Measurements from ENCODE around the gene ZNF343.
A peak's percentile ranks its signal among the peaks of the same experiment; 100 is the strongest.
"Not testable (repeated sequence)": the region's sequence is repeated elsewhere in the genome, so short reads cannot be mapped to it uniquely, and the experiment has no call there.

Gene ZNF343

DNA sequence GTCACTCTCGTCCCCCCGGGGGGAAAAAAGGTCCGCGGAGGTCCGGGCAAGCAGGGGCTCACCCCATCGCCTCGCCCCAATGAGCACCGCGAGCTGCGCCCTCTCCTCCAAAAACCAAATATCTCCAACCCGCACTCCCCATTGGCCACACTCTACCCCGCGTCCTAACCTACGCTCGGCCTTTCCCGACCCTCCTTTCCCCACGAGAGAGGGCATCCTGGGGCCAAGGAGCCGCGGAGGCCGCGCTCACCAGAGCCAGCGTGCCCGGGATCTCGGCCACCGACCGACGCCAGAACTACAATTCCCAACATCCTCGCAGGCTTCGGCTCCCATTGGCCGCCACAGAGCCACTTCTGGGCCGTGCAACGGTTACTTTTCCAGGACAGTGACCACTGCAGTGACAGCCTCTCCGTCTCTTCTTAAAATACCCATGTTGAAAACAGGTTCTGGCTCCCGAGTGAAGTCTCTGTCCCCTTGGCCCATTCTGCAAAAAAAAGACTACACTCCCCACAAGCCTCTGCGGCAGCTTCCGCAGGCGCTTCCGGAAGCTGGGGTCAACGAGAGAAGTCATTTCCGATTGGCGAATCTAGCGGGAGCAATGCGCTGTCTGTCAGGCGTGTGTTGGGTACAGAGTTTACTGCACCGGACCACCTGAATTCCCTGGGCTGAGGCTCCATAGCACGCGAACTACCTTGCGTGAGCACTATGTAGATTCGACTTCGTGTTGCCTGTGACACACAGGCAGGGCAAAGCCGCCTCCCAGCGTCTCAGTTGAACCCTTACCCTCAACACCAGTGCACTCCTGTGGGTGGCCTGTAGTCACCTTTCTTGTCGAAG is at the start of gene ZNF343:
ZNF343 (minus strand) TSS at position 285 of the 837 bp plus-strand sequence. CDS start 15,020 bp downstream, outside the sequence.
- peak; percentile 86 for DNase-seq (ENCODE audit: low read depth)

DNA sequence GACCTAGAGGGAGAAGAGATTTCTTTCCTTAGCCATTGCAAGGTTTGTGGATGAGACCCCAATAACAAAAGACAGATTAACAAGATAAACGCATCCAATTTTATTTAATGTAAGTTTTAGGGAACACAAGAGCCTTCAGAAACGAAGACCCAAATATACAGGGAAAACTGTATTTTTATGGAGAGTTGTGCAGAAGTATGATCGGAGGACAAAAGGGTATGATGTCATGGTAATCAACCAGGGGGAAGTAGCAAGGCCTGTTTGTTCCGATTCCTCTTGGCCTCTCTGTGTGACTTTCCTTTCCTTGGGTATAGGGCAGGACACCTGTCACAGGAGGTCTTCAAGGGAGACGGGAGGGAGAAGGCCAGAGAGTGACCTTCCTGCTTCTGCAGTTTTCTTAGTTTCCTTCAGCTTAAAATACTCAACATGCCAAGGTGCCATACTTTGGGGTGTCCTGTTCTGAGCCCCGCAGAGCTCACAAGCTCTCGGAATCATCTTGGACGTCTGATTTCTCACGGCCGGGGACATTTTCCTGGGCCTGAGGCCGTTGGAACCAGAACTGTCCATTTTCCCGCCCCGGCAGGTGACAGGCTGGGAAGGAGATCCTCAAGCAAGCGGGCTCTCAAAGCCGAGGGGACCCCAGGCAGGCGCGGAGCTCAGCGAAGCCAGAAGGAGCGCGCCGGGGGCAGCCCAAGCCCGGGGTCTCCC is 49.3 kb upstream of the ZNF343 start:
- DNase-seq (ENCODE audit: low read depth) = no peak

DNA sequence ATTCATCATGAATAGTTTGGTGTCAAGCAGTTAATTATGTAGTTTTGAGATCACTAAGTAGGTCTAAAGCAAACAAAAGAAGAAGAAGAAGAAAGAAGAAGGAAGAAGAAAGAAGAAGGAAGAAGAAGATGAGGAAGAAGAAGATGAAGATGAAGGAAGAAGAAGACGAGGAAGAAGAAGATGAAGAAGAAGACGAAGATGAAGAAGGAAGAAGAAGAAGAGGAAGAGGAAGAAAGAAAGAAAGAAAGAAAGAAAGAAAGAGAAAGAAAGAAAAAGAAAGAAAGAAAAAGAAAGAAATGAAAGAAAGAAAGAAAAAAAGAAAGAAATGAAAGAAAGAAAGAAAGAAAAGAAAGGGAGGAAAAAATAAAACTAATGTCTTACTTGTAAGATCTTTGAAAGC is 36.9 kb upstream of the ZNF343 start:
- no peak for DNase-seq (ENCODE audit: low read depth)

DNA sequence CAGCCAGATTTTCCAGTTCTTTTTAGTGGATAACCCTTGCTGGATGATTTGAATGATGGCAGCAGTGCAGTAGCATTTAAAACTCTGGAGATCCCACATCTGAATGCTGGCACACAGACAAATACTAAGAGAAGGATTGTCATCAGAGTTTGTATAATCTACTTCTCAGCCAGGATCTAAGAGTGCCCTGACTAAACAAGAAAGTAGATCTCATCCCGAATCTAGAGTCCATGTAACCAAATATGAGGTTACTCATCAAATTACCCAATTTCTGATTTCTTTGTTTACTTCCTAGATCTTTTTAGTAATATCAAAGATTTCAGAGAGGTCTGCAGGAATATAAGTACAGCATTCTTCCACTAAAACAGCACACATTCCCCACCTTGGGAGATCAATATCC is 35.5 kb upstream of the ZNF343 start:
- DNase-seq (ENCODE audit: low read depth) = no peak

DNA sequence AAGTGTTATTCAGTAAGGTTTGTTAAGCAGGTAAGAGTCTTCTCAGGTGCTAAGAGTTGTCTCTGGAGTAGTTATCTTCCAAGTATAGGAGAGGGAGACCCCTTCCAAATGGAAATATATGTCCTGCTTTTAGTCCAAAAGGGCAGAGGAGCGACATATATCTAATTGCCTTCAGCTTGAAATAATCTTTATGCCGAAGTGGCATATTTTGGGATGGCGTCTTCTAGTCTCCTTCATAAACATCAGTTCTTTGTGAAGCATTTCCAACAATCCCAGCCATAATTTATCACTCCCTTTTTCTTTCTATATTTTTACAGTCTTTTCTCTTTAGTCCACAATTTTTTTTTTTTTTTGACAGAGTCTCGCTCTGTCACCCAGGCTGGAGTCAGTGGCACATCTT is 33.6 kb upstream of the ZNF343 start:
- no peak for DNase-seq (ENCODE audit: low read depth)

DNA sequence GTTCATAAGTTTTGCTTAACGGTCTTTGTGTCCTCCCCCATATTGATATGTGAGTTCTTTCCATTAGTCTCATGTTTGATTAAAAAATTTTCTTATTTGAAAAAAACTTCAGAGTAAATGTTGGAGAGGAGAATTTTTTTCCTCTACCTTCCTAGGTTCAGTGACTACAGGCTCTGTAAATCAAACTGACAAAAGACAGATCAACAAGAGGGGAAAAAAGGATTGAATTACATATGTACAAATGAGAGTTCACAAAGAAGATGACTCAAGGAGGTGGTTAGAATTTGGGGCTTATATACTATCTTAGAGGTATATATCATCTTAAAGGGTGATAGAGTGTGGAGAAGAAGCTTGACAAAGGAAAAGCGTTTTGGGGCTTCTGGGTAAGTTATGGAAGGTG is 33.2 kb upstream of the ZNF343 start:
- DNase-seq (ENCODE audit: low read depth) = no peak

DNA sequence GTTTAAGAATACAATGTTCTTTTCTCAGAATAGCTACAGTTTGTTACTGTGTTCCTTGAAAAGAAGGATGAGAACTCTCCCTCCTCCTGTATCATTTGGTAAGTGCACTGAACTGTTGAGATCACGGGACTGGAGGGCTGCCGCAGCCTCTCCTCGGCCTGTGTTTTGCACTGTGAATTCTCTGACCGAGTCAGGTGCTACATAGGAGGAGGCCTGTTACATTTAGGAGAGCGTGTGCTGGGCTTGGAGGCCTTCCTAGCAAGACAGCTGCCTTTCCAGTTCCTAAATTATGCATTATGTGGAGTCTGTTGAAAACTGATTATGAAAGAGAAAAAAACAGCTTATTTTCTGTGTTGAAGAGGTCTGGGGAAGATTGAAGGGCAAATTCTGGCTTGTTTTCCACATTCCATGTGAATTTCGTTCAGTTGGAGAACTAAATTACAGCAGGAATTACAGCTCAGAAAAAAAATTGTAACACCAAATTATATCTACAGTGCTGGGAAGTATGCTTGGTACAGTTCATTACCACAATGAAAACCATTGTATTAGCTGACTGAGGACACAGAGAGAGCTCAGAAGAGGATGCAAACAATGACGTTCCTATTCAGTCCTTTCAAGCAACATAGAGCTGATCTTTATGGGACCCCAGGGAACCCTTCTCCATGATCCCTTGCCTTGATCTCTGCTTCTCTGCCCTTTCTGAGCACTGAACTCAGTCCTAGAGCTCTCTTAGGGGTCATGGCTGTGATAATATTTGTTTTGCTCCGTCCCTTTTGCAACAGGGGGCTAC is 30.4 kb upstream of the ZNF343 start:
- DNase-seq (ENCODE audit: low read depth) = no peak

DNA sequence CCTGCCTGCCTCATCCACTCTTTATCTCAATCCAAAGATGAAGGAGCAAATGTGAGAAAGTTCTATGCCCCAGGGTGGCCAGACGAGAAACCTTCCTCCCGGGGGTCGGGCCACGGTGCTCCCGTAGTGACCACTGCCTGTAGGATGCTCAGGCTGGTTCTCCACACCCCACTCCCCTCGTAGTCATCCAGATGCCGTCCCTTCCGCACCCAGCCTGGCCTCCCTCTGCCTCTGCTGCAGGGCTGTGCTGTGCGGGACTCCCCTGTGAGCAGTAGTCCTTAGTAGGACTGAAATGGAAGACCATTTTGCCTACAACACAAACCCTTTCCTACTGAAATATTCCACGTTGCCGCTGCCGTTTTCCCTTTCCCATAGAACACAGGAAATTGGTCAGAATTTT is 29.6 kb upstream of the ZNF343 start:
- no peak for DNase-seq (ENCODE audit: low read depth)

DNA sequence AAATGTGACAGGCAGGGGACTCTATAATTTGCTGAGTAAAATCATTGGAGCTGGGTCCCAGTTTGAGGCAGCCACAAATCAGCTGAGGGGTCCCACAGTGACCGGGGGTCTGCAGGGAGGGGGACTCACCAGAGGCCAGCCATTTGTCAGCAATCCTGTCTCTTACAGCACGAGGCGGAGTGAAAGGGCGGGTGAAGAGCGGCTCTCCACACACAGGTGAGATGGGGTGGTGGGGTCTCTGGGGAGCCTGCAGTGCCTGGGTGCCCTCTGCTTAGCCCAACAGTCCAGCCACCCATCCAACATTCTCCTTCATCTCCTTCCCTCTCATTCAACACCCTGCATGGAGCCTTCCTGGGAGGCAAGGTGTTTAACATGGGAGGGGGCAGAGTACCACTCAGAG is 28.4 kb upstream of the ZNF343 start:
- no peak for DNase-seq (ENCODE audit: low read depth)

DNA sequence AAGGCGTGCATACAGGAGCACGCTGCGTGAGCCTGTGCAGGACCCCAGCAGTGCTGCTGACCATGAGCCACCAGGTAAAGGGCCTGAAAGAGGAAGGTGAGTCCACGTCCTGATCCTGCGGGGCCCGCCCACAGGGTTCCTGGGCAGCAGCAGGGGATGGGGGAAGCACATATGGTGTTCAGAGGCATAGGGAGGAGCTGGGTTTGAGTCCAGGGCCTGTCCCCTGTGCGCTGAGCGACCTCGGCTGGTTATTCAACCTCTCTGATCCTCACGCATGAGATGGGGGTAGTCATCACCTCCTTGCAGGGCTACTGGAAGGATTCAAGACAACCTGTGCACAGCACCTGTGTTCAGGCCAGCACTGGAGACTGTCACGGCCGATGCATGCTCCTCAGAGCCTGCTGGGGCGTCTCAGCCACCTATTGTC is 27.9 kb upstream of the ZNF343 start, which contains the start of gene TMC2:
TMC2 (plus strand) TSS at position 14 of the 427 bp plus-strand sequence; CDS start at position 63, 49 bp downstream.
- no peak for DNase-seq (ENCODE audit: low read depth)

DNA sequence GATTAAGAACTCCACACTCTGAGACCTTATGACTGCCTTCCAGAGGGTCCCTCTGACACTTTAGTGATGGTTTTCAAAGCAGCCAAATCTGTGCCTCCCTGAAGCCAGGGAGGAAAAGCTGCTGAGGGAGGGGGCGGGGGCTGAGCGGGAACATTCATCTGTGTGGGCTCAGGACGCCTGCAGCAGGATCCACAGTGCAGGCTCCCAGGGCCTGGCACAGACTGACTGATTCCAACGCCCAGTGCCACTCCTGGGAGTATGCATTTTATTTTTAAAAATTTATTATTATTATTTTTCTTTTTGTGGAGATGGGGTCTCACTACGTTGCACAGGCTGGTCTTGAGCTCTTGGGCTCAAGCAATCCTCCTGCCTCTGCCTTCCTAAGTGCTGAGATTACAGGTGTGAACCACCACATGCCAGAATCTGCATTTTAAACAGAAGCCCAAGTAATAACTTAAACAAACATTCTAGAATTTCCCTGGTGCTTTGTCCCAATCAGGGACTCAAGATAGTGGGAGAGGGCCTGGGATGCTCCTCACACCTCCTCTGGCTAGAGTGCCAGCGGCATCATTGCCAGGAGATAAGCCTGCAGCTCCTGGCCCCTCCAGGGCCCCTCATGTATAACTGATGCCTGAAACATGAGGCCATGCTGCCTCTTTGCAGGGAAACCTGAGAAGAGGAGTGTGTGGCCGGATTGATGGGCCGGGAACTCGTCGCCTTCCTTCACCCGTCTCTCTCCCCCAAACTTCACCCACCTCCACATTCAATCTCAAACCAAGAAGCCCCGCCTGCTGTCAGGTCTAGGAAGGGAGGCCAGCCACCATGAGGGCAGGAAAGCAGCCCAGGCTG is 27.2 kb upstream of the ZNF343 start:
- DNase-seq (ENCODE audit: low read depth) = no peak

DNA sequence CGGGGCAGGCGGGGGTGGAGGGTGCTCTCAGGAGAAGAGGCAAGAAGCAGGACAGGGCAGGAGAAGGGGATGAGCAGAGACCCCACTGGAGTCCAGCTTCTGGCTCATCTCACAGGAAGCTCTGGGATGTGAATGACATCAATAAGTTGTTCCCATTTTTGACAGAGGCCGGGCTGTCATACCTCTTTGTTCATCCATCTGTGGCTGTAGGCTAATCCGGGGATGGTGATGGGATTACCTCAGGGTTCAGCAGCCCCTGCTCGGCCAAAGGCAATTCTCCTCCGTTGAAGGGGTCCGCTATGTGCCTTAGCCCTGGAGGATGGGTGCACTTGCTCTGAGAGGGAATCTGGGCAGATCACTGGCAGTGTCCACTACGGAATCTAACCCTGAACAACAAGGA is 24.4 kb upstream of the ZNF343 start:
- no peak for DNase-seq (ENCODE audit: low read depth)

DNA sequence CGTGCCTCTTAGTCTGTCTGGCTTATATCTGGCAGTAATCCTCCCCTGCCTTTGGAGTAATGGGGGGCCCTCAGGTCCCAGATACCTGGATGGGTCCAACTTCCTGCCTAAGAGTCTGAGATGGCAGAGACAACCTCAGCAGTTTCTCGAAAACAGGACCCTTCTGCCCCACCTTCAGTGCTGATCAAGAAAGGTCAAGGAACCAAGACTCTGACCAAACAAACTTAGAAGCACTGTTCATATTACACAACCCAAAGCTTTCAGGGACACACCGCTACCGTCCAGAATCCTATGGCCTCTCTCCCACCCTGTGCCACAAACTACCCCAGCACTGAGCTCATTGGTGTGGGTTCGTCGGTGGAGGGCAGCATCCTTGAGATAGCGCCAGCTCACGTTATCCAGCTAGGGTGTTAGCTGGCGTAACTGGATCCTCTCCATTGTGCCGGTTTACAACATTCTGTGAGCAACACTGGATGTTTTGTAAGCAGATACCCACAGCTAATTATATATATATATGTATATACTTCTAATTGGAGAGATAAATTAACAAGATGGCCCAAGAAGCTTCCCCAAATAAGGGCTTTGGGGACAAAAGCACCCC is 20.1 kb upstream of the ZNF343 start:
- no peak for DNase-seq (ENCODE audit: low read depth)

DNA sequence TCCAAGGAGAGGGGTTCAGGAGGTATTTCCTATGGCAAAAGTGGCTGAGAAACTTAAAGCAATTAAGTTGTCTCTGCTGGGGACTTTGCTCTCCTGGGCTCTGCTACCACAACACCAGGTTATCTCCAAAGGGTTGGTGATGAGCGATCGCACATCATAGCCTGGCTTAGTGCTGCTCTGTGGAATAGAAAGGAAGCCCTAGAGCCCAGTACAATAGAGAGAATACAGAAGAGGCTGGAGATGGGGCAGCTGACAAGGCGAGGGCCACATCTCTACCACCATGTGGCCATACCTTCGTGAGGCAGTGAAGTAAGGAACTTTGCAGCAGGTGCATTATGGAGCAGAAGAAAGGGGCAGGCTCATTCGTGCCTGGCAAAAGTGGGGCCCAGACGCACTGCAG is 19.0 kb upstream of the ZNF343 start:
- DNase-seq (ENCODE audit: low read depth) = no peak

DNA sequence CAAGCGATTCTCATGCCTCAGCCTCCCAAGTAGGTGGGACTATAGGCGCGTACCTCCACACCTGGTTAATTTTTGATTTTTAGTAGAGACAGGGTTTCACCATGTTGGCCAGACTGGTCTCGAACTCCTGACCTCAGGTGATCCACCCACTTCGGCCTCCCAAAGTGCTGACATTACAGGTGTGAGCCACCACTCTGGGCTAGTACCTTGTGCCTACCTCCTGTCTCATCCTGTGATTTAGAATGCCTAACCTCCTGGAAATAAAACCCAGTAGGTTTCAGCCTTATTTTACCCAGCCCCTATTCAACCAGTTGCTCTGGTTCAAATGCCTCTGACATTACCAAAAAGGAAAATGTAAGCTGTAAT is 17.5 kb upstream of the ZNF343 start:
- DNase-seq (ENCODE audit: low read depth) = not testable (repeated sequence)

DNA sequence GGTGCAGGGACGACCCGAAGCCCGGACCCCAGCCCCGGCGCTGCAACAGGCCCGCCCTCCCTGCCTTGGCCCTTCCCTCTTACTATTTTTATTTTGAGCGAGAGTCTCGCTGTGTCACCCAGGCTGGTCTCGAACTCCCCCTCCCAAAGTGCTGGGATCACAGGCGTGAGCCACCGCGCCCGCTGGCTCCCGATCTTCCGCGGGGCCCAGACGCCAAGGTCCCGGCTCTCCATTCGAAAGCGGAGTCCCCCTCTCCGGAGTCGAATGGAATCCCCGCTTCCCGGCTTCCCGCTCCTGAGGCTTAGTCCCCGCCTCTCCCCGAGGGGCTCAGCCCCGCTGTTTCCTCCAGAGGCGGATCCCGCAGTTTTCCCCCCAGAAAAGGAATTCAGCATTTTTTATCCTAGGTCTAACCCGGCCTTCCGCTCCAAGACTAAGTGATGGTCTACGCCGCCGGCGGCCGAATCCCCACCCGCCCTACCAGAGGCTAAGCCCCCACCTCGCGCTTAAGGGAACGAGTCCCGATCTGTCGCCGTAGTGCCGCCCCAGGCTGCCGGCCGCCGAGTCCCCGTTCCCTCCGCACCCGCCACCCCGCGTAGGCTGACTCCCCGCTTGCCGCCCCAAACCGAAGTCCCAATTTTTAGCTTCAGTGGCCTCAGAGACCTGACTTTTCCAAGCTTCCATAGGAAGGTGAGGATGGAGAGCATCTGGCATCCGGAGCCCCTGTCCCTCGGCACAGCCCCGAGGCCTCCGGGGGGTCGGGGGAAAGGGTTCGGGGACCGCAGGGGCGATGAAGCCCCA is 16.2 kb upstream of the ZNF343 start:
- DNase-seq (ENCODE audit: low read depth) = peak; percentile 80

DNA sequence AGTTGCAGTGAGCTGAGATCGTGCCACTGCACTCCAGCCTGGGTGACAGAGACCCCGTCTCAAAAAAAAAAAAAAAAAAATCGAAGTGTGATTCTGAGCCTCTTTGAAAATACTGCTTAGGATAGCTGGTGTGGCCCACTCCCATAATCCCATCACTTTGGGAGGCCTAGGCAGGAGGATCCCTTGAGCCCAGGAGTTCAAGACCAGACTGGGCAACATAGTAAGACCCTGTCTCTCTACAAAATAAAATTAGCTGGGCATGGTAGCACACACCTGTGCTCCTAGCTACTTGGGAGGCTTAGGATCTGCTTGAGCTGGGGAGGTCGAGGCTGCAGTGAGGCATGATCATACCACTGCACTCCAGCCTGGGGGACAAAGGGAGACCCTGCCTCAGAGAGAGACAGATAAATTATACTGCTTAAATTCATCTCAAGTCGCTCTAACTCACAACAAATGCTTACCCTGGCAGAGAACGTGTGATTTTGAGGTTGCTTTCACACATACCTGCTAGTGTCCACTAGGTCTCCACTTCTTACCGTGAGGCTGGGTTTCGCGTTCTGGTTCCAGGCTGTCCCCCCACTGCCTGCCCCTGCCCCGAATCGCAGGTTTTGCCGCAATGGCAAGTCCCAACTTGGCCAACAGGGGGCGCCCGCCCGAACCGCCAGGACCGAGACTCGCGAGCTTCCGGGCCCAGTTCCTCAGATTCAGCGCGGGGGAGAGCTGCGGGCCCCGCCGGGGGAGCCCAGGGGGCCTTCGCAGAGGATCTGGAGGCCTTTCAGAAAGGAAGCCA is 15.4 kb upstream of the ZNF343 start:
- peak; percentile 74 for DNase-seq (ENCODE audit: low read depth)

DNA sequence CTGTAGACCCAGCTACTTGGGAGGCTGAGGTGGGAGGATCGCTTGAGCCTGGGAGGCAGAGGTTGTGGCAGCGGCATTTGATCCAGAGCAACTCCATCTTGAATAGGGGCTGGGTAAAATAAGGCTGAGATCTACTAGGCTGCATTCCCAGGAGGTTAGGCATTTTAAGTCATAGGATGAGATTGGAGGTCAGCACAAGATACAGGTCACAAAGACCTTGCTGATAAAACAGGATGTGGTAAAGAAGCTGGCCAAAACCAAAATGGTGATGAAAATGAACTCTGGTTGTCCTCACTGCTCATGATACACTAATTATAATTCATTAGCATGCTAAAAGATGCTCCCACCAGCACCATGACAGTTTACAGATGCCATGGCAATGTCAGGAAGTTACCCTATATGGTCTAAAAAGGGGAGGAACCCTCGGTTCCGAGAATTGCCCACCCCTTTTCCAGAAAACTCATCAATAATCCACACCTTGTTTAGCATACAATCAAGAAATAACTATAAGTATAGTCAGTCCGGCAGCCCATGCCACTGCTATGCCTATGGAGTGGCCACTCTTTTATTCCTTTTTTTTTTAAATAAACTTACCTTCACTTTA is 14.2 kb upstream of the ZNF343 start:
- DNase-seq (ENCODE audit: low read depth) = peak; percentile 13
